ENCODE measurements around the gene INTS11. TPM values are rescaled to one million over a fixed set of nuclear protein-coding genes. Genes with fewer than 3 reads are reported as not detected.

The INTS11 gene
- total and polyA plus RNA-seq, 2 donors from 2014 or later: 73.6 to 100 TPM

- no peaks in the 10 kb centered on the region for H3K9me3 ChIP-seq (ENCODE audit: control insufficient read depth in 2 of 3, insufficient read depth in 1 of 3, low read length in 3 of 3)
- intact Hi-C loops (cut with DNase I): no loop called here
- H3K4me3 ChIP-seq (ENCODE audit: low read length in 3 of 3): no peak overlapping the region
- TF ChIP-seq CTCF (IDR thresholded peaks at IDR 0.05; ENCODE audit: borderline replicate concordance, extremely low read depth, insufficient read depth): no peak
- no peak overlapping the region for H3K9ac ChIP-seq (ENCODE audit: low read length in 3 of 3)
- peaks cover 0 to 6% (median 0%) of the 10 kb centered on the region in 3 donors for H3K4me1 ChIP-seq (ENCODE audit: control insufficient read depth in 2 of 3, insufficient read depth in 2 of 3, low read depth in 1 of 3, low read length in 3 of 3)
- H3K27me3 ChIP-seq (ENCODE audit: control insufficient read depth, insufficient read depth, low read length): no peaks in the 10 kb centered on the region
- FAIRE-seq: no peak
- H3K36me3 ChIP-seq (ENCODE audit: control insufficient read depth in 2 of 3, insufficient read depth in 3 of 3, low read length in 3 of 3): peaks cover 0 to 15% (median 11%) of the 10 kb centered on the region in 3 donors
- no peak for DNase-seq
- H3K27ac ChIP-seq (ENCODE audit: low read depth in 2 of 2, low read length in 2 of 2): no peak overlapping the region
Observed at GRCh38 chr1:1314237-1314586, 10.2 kb downstream of the INTS11 start.

GRCh38 chr1:1313500-1314236 lies 10.8 kb downstream of the INTS11 start:
- intact Hi-C loops (cut with DNase I): no loop called here
- Histone ChIP-seq H3K27ac (ENCODE audit: low read depth in 2 of 2, low read length in 2 of 2) (no peak overlapping the region), H3K4me1 (ENCODE audit: control insufficient read depth in 2 of 3, insufficient read depth in 2 of 3, low read depth in 1 of 3, low read length in 3 of 3) (peaks cover 0 to 6% (median 0%) of the 10 kb centered on the region in 3 donors), H3K9me3 (ENCODE audit: control insufficient read depth in 2 of 3, insufficient read depth in 1 of 3, low read length in 3 of 3) (no peaks in the 10 kb centered on the region), H3K27me3 (ENCODE audit: control insufficient read depth, insufficient read depth, low read length) (no peaks in the 10 kb centered on the region), H3K36me3 (ENCODE audit: control insufficient read depth in 2 of 3, insufficient read depth in 3 of 3, low read length in 3 of 3) (peaks cover 0 to 15% (median 11%) of the 10 kb centered on the region in 3 donors), H3K4me3 (ENCODE audit: low read length in 3 of 3) (no peak overlapping the region), H3K9ac (ENCODE audit: low read length in 3 of 3) (no peak overlapping the region)
- DNase-seq: no peak
- no peak for FAIRE-seq
- TF ChIP-seq CTCF (IDR thresholded peaks at IDR 0.05; ENCODE audit: borderline replicate concordance, extremely low read depth, insufficient read depth): no peak

- intact Hi-C loops (cut with DNase I): no loop called here
- no peaks in the 10 kb centered on the region for H3K9me3 ChIP-seq (ENCODE audit: control insufficient read depth in 2 of 3, insufficient read depth in 1 of 3, low read length in 3 of 3)
- FAIRE-seq (no peak), DNase-seq (no peak)
- H3K4me3 ChIP-seq (ENCODE audit: low read length in 3 of 3): no peak overlapping the region
- no peaks in the 10 kb centered on the region for H3K27me3 ChIP-seq (ENCODE audit: control insufficient read depth, insufficient read depth, low read length)
- H3K36me3 ChIP-seq (ENCODE audit: control insufficient read depth in 2 of 3, insufficient read depth in 3 of 3, low read length in 3 of 3): peaks cover 0 to 15% (median 11%) of the 10 kb centered on the region in 3 donors
- TF ChIP-seq CTCF (IDR thresholded peaks at IDR 0.05; ENCODE audit: borderline replicate concordance, extremely low read depth, insufficient read depth): no peak
- H3K4me1 ChIP-seq (ENCODE audit: control insufficient read depth in 2 of 3, insufficient read depth in 2 of 3, low read depth in 1 of 3, low read length in 3 of 3): peaks cover 0 to 6% (median 0%) of the 10 kb centered on the region in 3 donors
- no peak overlapping the region for H3K27ac ChIP-seq (ENCODE audit: low read depth in 2 of 2, low read length in 2 of 2)
- no peak overlapping the region for H3K9ac ChIP-seq (ENCODE audit: low read length in 3 of 3)
Observed at GRCh38 chr1:1312450-1313314, 11.8 kb downstream of the INTS11 start.
